GM23248 (cell line): ENCODE data around the gene TNNI2. TPM values are rescaled to one million over a fixed set of nuclear protein-coding genes. Genes with fewer than 3 reads are reported as not detected.

Source experiments
- DNase-seq: peaks from one replicate; pipeline ENCODE4 v3.0.0-alpha.2; 2015
- H2AFZ ChIP-seq: fragments of 200-600 bp; sonication (generic); 2 replicates; pipeline ENCODE4 v1.6.1; 2016; ENCODE audit warnings: antibody characterized with exemption
- H3F3A ChIP-seq: fragments of 200-600 bp; sonication (generic); 2 replicates; pipeline ENCODE4 v1.6.1; 2016; ENCODE audit warnings: mild to moderate bottlenecking, antibody characterized with exemption, mixed run types; ENCODE audit not compliant: insufficient read depth
- H3K27ac ChIP-seq: fragments of 200-600 bp; sonication (generic); 2 replicates; pipeline ENCODE4 v1.5.1; 2016; ENCODE audit warnings: mild to moderate bottlenecking
- H3K27me3 ChIP-seq: fragments of 200-600 bp; sonication (generic); replicated peaks from 2 replicates; pipeline ENCODE4 v1.6.1; 2016; ENCODE audit warnings: mild to moderate bottlenecking; ENCODE audit not compliant: insufficient read depth
- H3K36me3 ChIP-seq: fragments of 200-600 bp; sonication (generic); 2 replicates; pipeline ENCODE4 v1.6.1; 2016; ENCODE audit warnings: low read depth, mild to moderate bottlenecking
- H3K4me1 ChIP-seq: fragments of 200-600 bp; sonication (generic); 2 replicates; pipeline ENCODE4 v1.6.1; 2016; ENCODE audit warnings: mild to moderate bottlenecking; ENCODE audit not compliant: insufficient read depth
- H3K4me2 ChIP-seq: fragments of 200-600 bp; sonication (generic); one replicate; pipeline ENCODE4 v1.6.1; 2016; ENCODE audit warnings: mild to moderate bottlenecking; ENCODE audit not compliant: unreplicated experiment
- H3K4me3 ChIP-seq: fragments of 200-600 bp; sonication (generic); 2 replicates; pipeline ENCODE4 v1.5.1; 2016; ENCODE audit warnings: mild to moderate bottlenecking
- H3K79me2 ChIP-seq: fragments of 200-600 bp; sonication (generic); 2 replicates; pipeline ENCODE4 v1.6.1; 2016; ENCODE audit warnings: mild to moderate bottlenecking; ENCODE audit not compliant: insufficient read depth
- H3K9ac ChIP-seq: fragments of 200-600 bp; sonication (generic); 2 replicates; pipeline ENCODE4 v1.6.1; 2016; ENCODE audit warnings: mild to moderate bottlenecking
- H3K9me2 ChIP-seq: fragments of 200-600 bp; sonication (generic); 2 replicates; pipeline ENCODE4 v1.6.1; 2016; ENCODE audit warnings: mixed run types, mild to moderate bottlenecking, moderate library complexity; ENCODE audit not compliant: insufficient read depth
- H3K9me3 ChIP-seq: fragments of 200-600 bp; sonication (generic); one replicate; pipeline ENCODE4 v1.6.1; 2017; ENCODE audit warnings: low read depth
- H4K20me1 ChIP-seq: fragments of 200-600 bp; sonication (generic); 2 replicates; pipeline ENCODE4 v1.6.0; 2016; ENCODE audit not compliant: insufficient read depth
- EZH2 ChIP-seq: fragments of 200-600 bp; sonication (generic); IDR thresholded peaks from 2 replicates; pipeline ENCODE4 v1.6.1; 2018; ENCODE audit warnings: antibody characterized with exemption, mild to moderate bottlenecking; ENCODE audit not compliant: insufficient read depth, poor library complexity, severe bottlenecking
- EZH2phosphoT487 ChIP-seq: fragments of 200-600 bp; sonication (generic); IDR thresholded peaks from 2 replicates; pipeline ENCODE4 v1.6.1; 2018; ENCODE audit warnings: antibody characterized with exemption, moderate library complexity, mild to moderate bottlenecking, low read depth; ENCODE audit not compliant: insufficient read depth
- WGBS, 2 experiments: methylation state at CpG; one replicate each; pipeline ENCODE4 v1.1.6; 2015 to 2017; ENCODE audit warnings: low lambda C conversion rate in 2 of 2, low coverage in 1 of 2; ENCODE audit errors: missing lambda C conversion rate in 2 of 2; 5-methylcytosine and 5-hydroxymethylcytosine counted together
- in situ Hi-C: fragments of 300-500 bp; cut with MboI; formaldehyde crosslinking; loops from 2 replicates; pipeline ENCODE4 v1.15.0; 2020
- polyA plus RNA-seq: library from polyadenylated mRNA; unstranded; fragments of >200 nt; fragmentation: Nextera tagmentation; extraction: Ambion mirVana; gene quantifications from 2 replicates; pipeline ENCODE4 v1.2.1, GENCODE V29; 2016
- total RNA-seq: library from RNA; depleted of rRNA; stranded (reverse); fragments of >200 nt; shearing (Covaris generic); gene quantifications from 2 replicates; pipeline ENCODE4 v1.2.3, GENCODE V29; 2014; rRNA removed

Gene TNNI2
- not detected in 2 replicates for total RNA-seq
- not detected in 2 replicates for polyA plus RNA-seq

- Histone ChIP-seq H3K4me2 (no peak within 1 kb of the TSS), H2AFZ (no peak within 1 kb of the TSS), H3K4me3 (no peak within 1 kb of the TSS), H3K9ac (no peak within 1 kb of the TSS), H3K36me3 (no peaks in the 10 kb centered on the region), H3F3A (no peaks in the 10 kb centered on the region), H4K20me1 (no peaks in the 10 kb centered on the region), H3K27me3 (no peaks in the 10 kb centered on the region), H3K79me2 (no peaks in the 10 kb centered on the region), H3K4me1 (no peaks in the 10 kb centered on the region), H3K9me3 (no peaks in the 10 kb centered on the region), H3K27ac (no peak within 1 kb of the TSS), H3K9me2 (no peaks in the 10 kb centered on the region)
- DNase-seq: no peak
- 64 to 78% methylated on average over 16 to 32 of the region's 32 CpGs for WGBS, 2 experiments
- TF ChIP-seq EZH2phosphoT487 (no peak), EZH2 (no peak)
- in situ Hi-C loops: no loop called here
Observed at GRCh38 chr11:1838426-1839144, at the start of gene TNNI2. Gene TNNI2, plus strand, starts transcription at chr11:1838981. Its CDS starts 716 bp downstream, at chr11:1839697.

DNA sequence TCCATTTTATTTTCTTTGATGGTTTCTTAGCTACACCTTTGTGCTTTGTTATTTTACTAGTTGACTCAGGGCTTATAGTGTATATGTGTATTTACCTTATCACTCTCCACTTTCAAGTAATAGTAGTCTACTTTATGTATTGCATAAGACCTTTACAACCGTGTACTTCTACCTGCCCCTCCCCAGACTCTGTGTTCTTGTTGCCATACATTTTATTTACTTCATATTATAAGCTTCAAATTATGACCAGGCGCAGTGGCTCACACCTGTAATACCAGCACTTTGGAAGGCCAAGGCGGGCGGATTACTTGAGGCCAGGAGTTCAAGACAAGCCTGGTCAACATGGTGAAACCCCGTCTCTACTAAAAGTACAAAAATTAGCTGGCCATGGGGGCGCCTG is 46.9 kb upstream of the TNNI2 start:
- 46 to 50% methylated on average over 6 of the region's 6 CpGs for WGBS, 2 experiments
- no peak for TF ChIP-seq EZH2
- TF ChIP-seq EZH2phosphoT487: no peak
- H3K9ac ChIP-seq: no peak overlapping the region
- H3K27me3 ChIP-seq: peaks cover 65% of the 10 kb centered on the region
- no peak overlapping the region for H3K4me3 ChIP-seq
- no peaks in the 10 kb centered on the region for H3F3A ChIP-seq
- no peaks in the 10 kb centered on the region for H4K20me1 ChIP-seq
- H2AFZ ChIP-seq: no peak overlapping the region
- H3K4me1 ChIP-seq: no peaks in the 10 kb centered on the region
- H3K9me2 ChIP-seq: no peaks in the 10 kb centered on the region
- H3K36me3 ChIP-seq: no peaks in the 10 kb centered on the region
- DNase-seq: no peak
- H3K4me2 ChIP-seq: no peak overlapping the region
- no peaks in the 10 kb centered on the region for H3K9me3 ChIP-seq
- in situ Hi-C loops: no loop called here
- no peak overlapping the region for H3K27ac ChIP-seq
- no peaks in the 10 kb centered on the region for H3K79me2 ChIP-seq

DNA sequence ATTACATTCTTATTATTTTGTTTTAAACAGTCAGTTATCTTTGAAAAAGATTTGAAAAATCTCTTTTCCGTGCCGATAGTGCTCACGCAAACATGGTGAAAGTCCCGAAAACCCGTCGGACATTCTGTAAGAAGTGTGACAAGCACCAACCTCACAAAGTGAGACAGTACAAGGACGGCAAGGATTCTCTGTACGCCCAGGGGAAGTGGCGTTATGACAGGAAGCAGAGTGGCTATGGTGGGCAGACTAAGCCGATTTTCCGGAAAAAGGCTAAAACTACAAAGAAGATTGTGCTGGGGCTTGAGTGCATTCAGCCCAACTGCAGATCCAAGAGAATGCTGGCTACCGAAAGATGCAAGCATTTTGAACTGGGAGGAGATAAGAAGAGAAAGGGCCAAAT is 46.3 kb upstream of the TNNI2 start:
- Histone ChIP-seq H3K79me2 (no peaks in the 10 kb centered on the region), H3K9me2 (no peaks in the 10 kb centered on the region), H3K27ac (no peak overlapping the region), H4K20me1 (no peaks in the 10 kb centered on the region), H3K9me3 (no peaks in the 10 kb centered on the region), H3K36me3 (no peaks in the 10 kb centered on the region), H3F3A (no peaks in the 10 kb centered on the region), H2AFZ (no peak overlapping the region), H3K4me3 (no peak overlapping the region), H3K4me2 (no peak overlapping the region), H3K27me3 (peaks cover 71% of the 10 kb centered on the region), H3K4me1 (no peaks in the 10 kb centered on the region), H3K9ac (no peak overlapping the region)
- no peak for TF ChIP-seq EZH2
- no peak for TF ChIP-seq EZH2phosphoT487
- in situ Hi-C loops: no loop called here
- 66 to 70% methylated on average over 12 of the region's 12 CpGs for WGBS, 2 experiments
- no peak for DNase-seq

DNA sequence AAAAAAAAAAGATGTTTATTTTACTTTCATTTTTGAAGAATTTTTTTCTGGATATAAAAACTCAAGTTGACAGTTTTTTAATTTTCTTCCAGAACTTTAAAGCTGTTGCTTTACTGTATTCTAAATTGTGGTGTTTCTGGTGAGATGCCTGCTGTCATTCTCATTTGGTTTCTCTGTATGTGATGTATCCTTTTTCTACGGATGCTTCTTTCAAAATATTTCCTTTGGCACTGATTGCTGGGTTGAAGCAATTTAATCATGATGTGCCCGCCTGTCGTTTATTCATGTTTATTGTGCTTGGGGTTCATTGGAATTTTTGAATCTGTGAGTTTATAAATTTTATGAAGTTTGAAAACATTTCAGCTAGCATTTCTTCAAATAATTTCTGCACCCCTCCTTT is 45.7 kb upstream of the TNNI2 start:
- no peak overlapping the region for H3K9ac ChIP-seq

More for the DNA sequence above, 45.7 kb upstream of the TNNI2 start:
- H3K27me3 ChIP-seq: peaks cover 74% of the 10 kb centered on the region
- H3K9me2 ChIP-seq: no peaks in the 10 kb centered on the region
- in situ Hi-C loops: no loop called here
- H3K9me3 ChIP-seq: no peaks in the 10 kb centered on the region
- H4K20me1 ChIP-seq: no peaks in the 10 kb centered on the region
- WGBS, 2 experiments: 30 to 35% methylated on average over 3 of the region's 3 CpGs
- no peaks in the 10 kb centered on the region for H3F3A ChIP-seq
- H3K4me1 ChIP-seq: no peaks in the 10 kb centered on the region
- no peaks in the 10 kb centered on the region for H3K79me2 ChIP-seq
- no peak overlapping the region for H3K27ac ChIP-seq
- no peak overlapping the region for H2AFZ ChIP-seq
- TF ChIP-seq EZH2phosphoT487: no peak
- no peak for DNase-seq
- H3K4me2 ChIP-seq: no peak overlapping the region
- H3K36me3 ChIP-seq: no peaks in the 10 kb centered on the region
- H3K4me3 ChIP-seq: no peak overlapping the region
